H1 (cell line): Measurements from ENCODE around the gene RPS6KA2. TPM values are rescaled to one million over a fixed set of nuclear protein-coding genes. Genes with fewer than 3 reads are reported as not detected.

Experiments
- CTCF ChIA-PET: fragments of 300-600 bp; sonication (Branson Sonifier 250); formaldehyde crosslinking; loops from one replicate; lab custom pipeline; 2021; ENCODE audit not compliant: partially characterized antibody; lab: Charles Lee
- POLR2A ChIA-PET: fragments of 300-600 bp; sonication (Branson Sonifier 250); formaldehyde crosslinking; loops from one replicate; lab custom pipeline; 2021; ENCODE audit warnings: inconsistent platforms; ENCODE audit not compliant: partially characterized antibody; lab: Charles Lee
- DNase-seq, 2 experiments: peaks; one replicate each; pipeline versions ENCODE4 v3.0.0 to v3.0.0-alpha.2; 2010 to 2022; ENCODE audit warnings: low spot score in 2 of 2, low read depth in 1 of 2, mixed read lengths in 1 of 2
- FAIRE-seq: peaks from 2 replicates; lab custom pipeline; 2011; peaks lifted over from hg19 to GRCh38; lab: Jason Lieb, UNC
- H2AFZ ChIP-seq: 2 replicates; pipeline ENCODE4 v1.8.1; 2012; ENCODE audit warnings: low read length, inconsistent platforms
- H2AK5ac ChIP-seq: 2 replicates; pipeline ENCODE4 v1.6.1; 2013; ENCODE audit warnings: low read depth, low read length
- H2BK120ac ChIP-seq: replicated peaks from 2 replicates; pipeline ENCODE3; 2013; ENCODE audit warnings: low read depth, low read length, inconsistent platforms
- H2BK12ac ChIP-seq: 2 replicates; pipeline ENCODE4 v1.6.1; 2013; ENCODE audit warnings: low read depth, low read length
- H2BK15ac ChIP-seq: 2 replicates; pipeline ENCODE4 v1.6.1; 2013; ENCODE audit warnings: low read length
- H2BK20ac ChIP-seq: 2 replicates; pipeline ENCODE4 v1.6.1; 2013; ENCODE audit warnings: low read length
- H2BK5ac ChIP-seq: 2 replicates; pipeline ENCODE4 v1.6.1; 2013; ENCODE audit warnings: low read depth, low read length
- H3K14ac ChIP-seq: 2 replicates; pipeline ENCODE4 v1.6.1; 2013; ENCODE audit warnings: inconsistent platforms; ENCODE audit not compliant: insufficient read length
- H3K18ac ChIP-seq: 2 replicates; pipeline ENCODE4 v1.6.1; 2013; ENCODE audit warnings: low read length; ENCODE audit errors: extremely low read depth
- H3K23ac ChIP-seq: 2 replicates; pipeline ENCODE4 v1.6.1; 2013; ENCODE audit warnings: inconsistent platforms; ENCODE audit not compliant: insufficient read length
- H3K23me2 ChIP-seq: 2 replicates; pipeline ENCODE4 v1.6.1; 2013; ENCODE audit warnings: low read depth, low read length
- H3K27ac ChIP-seq: 2 replicates; pipeline ENCODE4 v1.6.1; 2011; ENCODE audit warnings: low read depth, low read length, inconsistent platforms
- H3K27me3 ChIP-seq, 4 experiments: replicated peaks in 1 of 4; 1 replicate in 1 of 4; 2 replicates in 3 of 4; pipeline versions ENCODE4 v1.6.1 to v1.8.1; 2011 to 2013; ENCODE audit warnings: low read length in 3 of 4, mild to moderate bottlenecking in 3 of 4, inconsistent platforms in 2 of 4, mixed read lengths in 2 of 4, moderate library complexity in 1 of 4; ENCODE audit not compliant: control insufficient read depth in 3 of 4, insufficient read depth in 3 of 4; ENCODE audit errors: extremely low read depth in 1 of 4
- H3K36me3 ChIP-seq, 4 experiments: 2 replicates each; pipeline versions ENCODE4 v1.6.1 to v1.8.1; 2011 to 2013; ENCODE audit warnings: mild to moderate bottlenecking in 4 of 4, low read length in 3 of 4, moderate library complexity in 2 of 4, control low read depth in 1 of 4, inconsistent platforms in 1 of 4; ENCODE audit not compliant: insufficient read depth in 4 of 4, control insufficient read depth in 2 of 4
- H3K4ac ChIP-seq: replicated peaks from 2 replicates; pipeline ENCODE3; 2013; ENCODE audit warnings: low read length, low read depth, mixed read lengths, inconsistent platforms; ENCODE audit not compliant: insufficient read length
- H3K4me1 ChIP-seq, 4 experiments: replicated peaks in 1 of 4; 1 replicate in 1 of 4; 2 replicates in 3 of 4; pipeline versions ENCODE4 v1.6.1 to v1.8.1; 2011 to 2013; ENCODE audit warnings: low read length in 3 of 4, inconsistent platforms in 2 of 4, mixed read lengths in 1 of 4; ENCODE audit not compliant: insufficient read depth in 4 of 4, control insufficient read depth in 3 of 4
- H3K4me2 ChIP-seq, 2 experiments: 2 replicates each; pipeline versions ENCODE4 v1.6.1 to v1.8.1; 2011 to 2013; ENCODE audit warnings: low read depth in 2 of 2, low read length in 2 of 2, control low read depth in 1 of 2, inconsistent platforms in 1 of 2, mild to moderate bottlenecking in 1 of 2; ENCODE audit not compliant: insufficient read depth in 1 of 2
- H3K4me3 ChIP-seq, 4 experiments: fragments of 200-600, 300-600 bp in 1 of 4; sonication (generic), shearing (Covaris generic), sonication (Bioruptor Twin) in 1 of 4; 2 replicates each; pipeline versions ENCODE4 v1.5.1 to v1.8.1; 2011 to 2016; ENCODE audit warnings: low read length in 4 of 4, low read depth in 3 of 4, control low read depth in 2 of 4, inconsistent platforms in 2 of 4, mild to moderate bottlenecking in 2 of 4, mixed read lengths in 1 of 4, moderate library complexity in 1 of 4; ENCODE audit not compliant: insufficient read depth in 2 of 4; ENCODE audit errors: extremely low read depth in 1 of 4
- H3K56ac ChIP-seq: replicated peaks from 2 replicates; pipeline ENCODE3; 2013; ENCODE audit warnings: low read depth, mild to moderate bottlenecking, mixed read lengths, low read length, inconsistent platforms; ENCODE audit not compliant: insufficient read length
- H3K79me1 ChIP-seq: 2 replicates; pipeline ENCODE4 v1.6.1; 2013; ENCODE audit warnings: low read depth, low read length, control low read depth
- H3K79me2 ChIP-seq, 2 experiments: 2 replicates each; pipeline versions ENCODE4 v1.6.1 to v1.8.1; 2012 to 2013; ENCODE audit warnings: low read length in 2 of 2, mild to moderate bottlenecking in 2 of 2, inconsistent platforms in 1 of 2; ENCODE audit not compliant: insufficient read depth in 2 of 2, control insufficient read depth in 1 of 2
- H3K9ac ChIP-seq, 4 experiments: replicated peaks in 1 of 4; 1 replicate in 1 of 4; 2 replicates in 3 of 4; pipeline versions ENCODE4 v1.6.1 to v1.8.1; 2011 to 2013; ENCODE audit warnings: low read depth in 3 of 4, low read length in 3 of 4, control low read depth in 2 of 4, mild to moderate bottlenecking in 2 of 4, moderate library complexity in 2 of 4, inconsistent platforms in 1 of 4; ENCODE audit errors: extremely low read depth in 1 of 4
- H3K9me3 ChIP-seq, 2 experiments: 2 replicates each; pipeline versions ENCODE4 v1.6.1 to v1.8.1; 2012 to 2013; ENCODE audit warnings: mild to moderate bottlenecking in 2 of 2, moderate library complexity in 2 of 2, control low read depth in 1 of 2, inconsistent platforms in 1 of 2, low read depth in 1 of 2, low read length in 1 of 2, mixed read lengths in 1 of 2; ENCODE audit not compliant: insufficient read depth in 2 of 2
- H4K20me1 ChIP-seq, 2 experiments: replicated peaks in 1 of 2; 2 replicates each; pipeline versions ENCODE3 to v1.8.1; 2011 to 2013; ENCODE audit warnings: inconsistent platforms in 2 of 2, low read length in 2 of 2, mild to moderate bottlenecking in 1 of 2; ENCODE audit not compliant: insufficient read depth in 2 of 2, control insufficient read depth in 1 of 2
- H4K5ac ChIP-seq: 2 replicates; pipeline ENCODE4 v1.6.1; 2013; ENCODE audit warnings: low read length, low read depth, mixed read lengths, inconsistent platforms; ENCODE audit not compliant: insufficient read length
- H4K8ac ChIP-seq: 2 replicates; pipeline ENCODE4 v1.8.0; 2013; ENCODE audit warnings: mild to moderate bottlenecking, moderate library complexity, low read length, inconsistent platforms; ENCODE audit not compliant: insufficient read depth; ENCODE audit errors: extremely low read depth
- H4K91ac ChIP-seq: replicated peaks from 2 replicates; pipeline ENCODE3; 2013; ENCODE audit warnings: low read length, mixed read lengths, inconsistent platforms; ENCODE audit not compliant: insufficient read length
- HDAC2 ChIP-seq, 2 experiments: fragments of 300-600 bp in 1 of 2; sonication (generic) in 1 of 2; IDR thresholded peaks; 2 replicates each; pipeline ENCODE4 v1.6.1; 2011 to 2012; ENCODE audit warnings: low read depth in 2 of 2, low read length in 2 of 2, mild to moderate bottlenecking in 2 of 2, moderate library complexity in 2 of 2, borderline replicate concordance in 1 of 2, inconsistent platforms in 1 of 2
- TCF12 ChIP-seq: IDR thresholded peaks from 2 replicates; pipeline ENCODE4 v1.6.1; 2011; ENCODE audit warnings: low read depth, mild to moderate bottlenecking, low read length
- polyA plus RNA-seq, 7 experiments: library from polyadenylated mRNA; depleted of rRNA in 3 of 7; stranded (reverse) in 5 of 7; unstranded in 2 of 7; fragments of >200 nt in 5 of 7; fragments of 200-250 nt in 2 of 7; gene quantifications; 1 replicate in 5 of 7; 2 replicates in 1 of 7; 4 replicates in 1 of 7; pipeline versions ENCODE4 v1.2.1 to v1.2.3, GENCODE V29; 2011 to 2013; ENCODE audit warnings: missing spikeins in 2 of 7, mixed read lengths in 2 of 7
- total RNA-seq: library from RNA; stranded (reverse); fragmentation: NEBNext Ultra II Directional; extraction: Animal tissue kit (Norgen Biotek cat#: 25700); gene quantifications from 2 replicates; pipeline ENCODE4 v1.2.1, GENCODE V29; 2021

Gene RPS6KA2
- total and polyA plus RNA-seq, 2 of the 8 experiments (the other 6 are each of a cell fraction or from before 2014, with no cell fraction given) = 8.8 to 25.7 TPM

GRCh38 chr6:166556336-166556735, 70.7 kb downstream of the RPS6KA2 start:
- Histone ChIP-seq H3K23ac (no peak overlapping the region), H2BK20ac (no peak overlapping the region), H4K91ac (no peak overlapping the region), H3K4me1 (peaks cover 2 to 12% (median 12%) of the 10 kb centered on the region in 4 experiments), H4K8ac (no peak overlapping the region), H3K9me3 (no peaks in the 10 kb centered on the region), H3K36me3 (no peaks in the 10 kb centered on the region), H3K79me1 (peaks cover 5% of the 10 kb centered on the region), H2BK120ac (no peak overlapping the region), H3K4ac (no peak overlapping the region), H3K27me3 (no peaks in the 10 kb centered on the region), H2AFZ (no peak overlapping the region), H3K56ac (no peak overlapping the region), H2BK15ac (no peak overlapping the region), H4K5ac (no peak overlapping the region), H3K18ac (no peak overlapping the region), H3K23me2 (no peaks in the 10 kb centered on the region), H3K9ac (no peak overlapping the region), H3K27ac (no peak overlapping the region), H2BK12ac (no peak overlapping the region), H3K4me3 (no peak overlapping the region), H2BK5ac (no peak overlapping the region), H4K20me1 (peaks cover 4 to 11% of the 10 kb centered on the region in 2 experiments), H3K14ac (no peak overlapping the region), H3K4me2 (no peak overlapping the region), H2AK5ac (no peak overlapping the region), H3K79me2 (peaks cover 3 to 47% of the 10 kb centered on the region in 2 experiments; a peak in 3 of 4 replicates)
- POLR2A ChIA-PET = no interaction called here
- TF ChIP-seq TCF12 = no peak
- TF ChIP-seq HDAC2 (IDR thresholded peaks at IDR 0.05; ENCODE audit: borderline replicate concordance in 1 of 2, low read depth in 2 of 2, low read length in 2 of 2) = no peak
- FAIRE-seq (no peak), DNase-seq (no peak)
- CTCF ChIA-PET = interaction anchor here (1.1 to 2.6 kb wide), 3 partner anchors 10 to 82 kb away, joined by 3 to 14 read pairs (median 4); no protein-coding TSS in a partner anchor
